ENCODE results near the gene PPP1CA. TPM values are rescaled to one million over a fixed set of nuclear protein-coding genes. Genes with fewer than 3 reads are reported as not detected.

PPP1CA gene
- total and polyA plus RNA-seq, 2 experiments from 2014 or later, result 172 to 207 TPM

DNA sequence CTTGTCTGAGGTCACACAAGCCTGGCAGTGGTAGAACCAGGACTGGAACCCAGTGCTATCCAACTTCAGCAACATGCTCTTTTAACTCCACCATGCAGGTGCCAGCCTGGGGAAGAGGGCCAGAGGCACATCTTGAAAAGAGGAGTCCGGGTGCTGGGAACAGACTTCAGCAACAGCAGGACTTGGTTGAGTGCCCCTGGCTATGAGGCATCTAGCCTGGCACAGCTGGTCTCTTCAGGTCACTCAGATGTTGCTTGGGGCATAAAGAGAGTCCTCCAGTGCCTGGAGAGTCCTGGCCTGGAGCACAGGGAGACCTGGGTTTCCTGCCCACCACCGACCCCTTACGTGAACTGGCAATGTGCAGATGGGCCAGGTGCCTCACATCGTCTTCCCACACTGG lies 23.1 kb downstream of the PPP1CA start:
- H3K9ac ChIP-seq, result no peak overlapping the region
- in situ Hi-C loops (cut with MboI), result no loop called here

DNA sequence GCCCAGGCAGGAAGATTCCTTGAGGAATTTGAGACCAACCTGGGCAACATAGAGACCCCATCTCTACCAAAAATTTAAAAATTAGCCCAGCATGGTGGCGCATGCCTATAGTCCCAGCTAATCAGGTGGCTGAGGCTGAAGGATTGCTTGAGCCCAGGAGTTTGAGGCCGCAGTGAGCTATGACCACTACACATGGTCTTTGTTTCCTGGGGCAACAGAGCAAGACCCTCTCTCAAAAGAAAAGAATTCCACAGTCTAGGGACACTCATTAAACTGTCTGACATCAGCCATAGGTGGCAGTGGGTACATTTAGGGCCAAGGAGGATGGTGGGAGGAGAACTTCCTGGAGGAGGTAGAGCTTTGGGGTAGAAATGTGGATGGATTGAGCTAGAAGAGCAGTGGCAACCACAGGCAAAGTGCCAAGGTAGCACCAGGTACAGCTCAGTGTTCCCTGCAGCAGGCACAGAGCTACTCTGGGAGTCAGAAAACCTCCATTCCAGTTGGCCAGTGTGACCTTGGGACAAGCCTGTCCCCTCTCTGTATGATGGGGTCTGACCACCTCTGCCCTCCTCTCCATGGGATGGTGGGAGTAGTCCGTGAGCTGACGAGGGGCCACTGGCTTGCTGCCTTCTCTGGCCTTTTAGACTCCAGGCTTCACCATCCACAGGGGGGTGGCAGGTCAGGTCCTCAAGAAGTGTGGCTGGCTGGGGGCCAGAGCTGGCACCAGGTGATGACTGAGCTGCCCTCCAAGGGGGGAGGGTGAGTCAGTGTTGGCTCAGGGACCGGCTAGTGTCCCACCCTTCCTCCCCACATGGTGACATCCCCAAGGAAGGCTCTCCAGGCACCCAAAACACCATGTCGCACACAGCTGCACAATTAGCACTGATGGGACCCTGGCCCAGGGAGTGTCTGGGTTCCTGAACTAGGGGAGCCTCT lies 24.5 kb downstream of the PPP1CA start:
- Histone ChIP-seq H3K27me3 (replicated peaks; ENCODE audit: insufficient read depth) (no peaks in the 10 kb centered on the region), H4K20me1 (ENCODE audit: insufficient read depth) (no peaks in the 10 kb centered on the region), H3K9ac (no peak overlapping the region), H3K9me3 (ENCODE audit: low read depth) (no peaks in the 10 kb centered on the region), H3K36me3 (ENCODE audit: low read depth) (no peaks in the 10 kb centered on the region), H3K27ac (no peak overlapping the region), H3F3A (ENCODE audit: insufficient read depth) (no peaks in the 10 kb centered on the region), H3K4me3 (no peak overlapping the region), H3K79me2 (ENCODE audit: insufficient read depth) (peaks cover 7% of the 10 kb centered on the region), H3K4me2 (ENCODE audit: unreplicated experiment) (peak overlapping the region; percentile 37), H3K4me1 (ENCODE audit: insufficient read depth) (peaks cover 43% of the 10 kb centered on the region), H3K9me2 (ENCODE audit: insufficient read depth) (no peaks in the 10 kb centered on the region), H2AFZ (no peak overlapping the region)
- in situ Hi-C loops (cut with MboI), result no loop called here
- WGBS, 2 experiments (ENCODE audit: low coverage in 1 of 2, low lambda C conversion rate in 2 of 2, missing lambda C conversion rate in 2 of 2), result 84 to 88% methylated on average over 6 of the region's 6 CpGs
- TF ChIP-seq EZH2phosphoT487 (IDR thresholded peaks at IDR 0.05; ENCODE audit: insufficient read depth, low read depth), result no peak
- no peak for TF ChIP-seq EZH2 (IDR thresholded peaks at IDR 0.05; ENCODE audit: insufficient read depth, poor library complexity, severe bottlenecking)
- DNase-seq, result no peak

More for the DNA sequence above, 23.1 kb downstream of the PPP1CA start:
- peak; percentile 12 for DNase-seq
- Histone ChIP-seq H3F3A (ENCODE audit: insufficient read depth) (no peaks in the 10 kb centered on the region), H3K9me2 (ENCODE audit: insufficient read depth) (no peaks in the 10 kb centered on the region), H2AFZ (no peak overlapping the region), H3K4me2 (ENCODE audit: unreplicated experiment) (no peak overlapping the region), H3K4me3 (no peak overlapping the region), H3K27ac (peak overlapping the region; percentile 68; the same call in 1 of the 2 replicates), H4K20me1 (ENCODE audit: insufficient read depth) (no peaks in the 10 kb centered on the region), H3K4me1 (ENCODE audit: insufficient read depth) (peaks cover 43% of the 10 kb centered on the region), H3K9me3 (ENCODE audit: low read depth) (no peaks in the 10 kb centered on the region), H3K36me3 (ENCODE audit: low read depth) (no peaks in the 10 kb centered on the region), H3K79me2 (ENCODE audit: insufficient read depth) (no peaks in the 10 kb centered on the region), H3K27me3 (replicated peaks; ENCODE audit: insufficient read depth) (no peaks in the 10 kb centered on the region)
- WGBS, 2 experiments (ENCODE audit: low coverage in 1 of 2, low lambda C conversion rate in 2 of 2, missing lambda C conversion rate in 2 of 2), result 83 to 91% methylated on average over 4 of the region's 4 CpGs
- TF ChIP-seq EZH2phosphoT487 (IDR thresholded peaks at IDR 0.05; ENCODE audit: insufficient read depth, low read depth), result no peak
- TF ChIP-seq EZH2 (IDR thresholded peaks at IDR 0.05; ENCODE audit: insufficient read depth, poor library complexity, severe bottlenecking), result no peak

DNA sequence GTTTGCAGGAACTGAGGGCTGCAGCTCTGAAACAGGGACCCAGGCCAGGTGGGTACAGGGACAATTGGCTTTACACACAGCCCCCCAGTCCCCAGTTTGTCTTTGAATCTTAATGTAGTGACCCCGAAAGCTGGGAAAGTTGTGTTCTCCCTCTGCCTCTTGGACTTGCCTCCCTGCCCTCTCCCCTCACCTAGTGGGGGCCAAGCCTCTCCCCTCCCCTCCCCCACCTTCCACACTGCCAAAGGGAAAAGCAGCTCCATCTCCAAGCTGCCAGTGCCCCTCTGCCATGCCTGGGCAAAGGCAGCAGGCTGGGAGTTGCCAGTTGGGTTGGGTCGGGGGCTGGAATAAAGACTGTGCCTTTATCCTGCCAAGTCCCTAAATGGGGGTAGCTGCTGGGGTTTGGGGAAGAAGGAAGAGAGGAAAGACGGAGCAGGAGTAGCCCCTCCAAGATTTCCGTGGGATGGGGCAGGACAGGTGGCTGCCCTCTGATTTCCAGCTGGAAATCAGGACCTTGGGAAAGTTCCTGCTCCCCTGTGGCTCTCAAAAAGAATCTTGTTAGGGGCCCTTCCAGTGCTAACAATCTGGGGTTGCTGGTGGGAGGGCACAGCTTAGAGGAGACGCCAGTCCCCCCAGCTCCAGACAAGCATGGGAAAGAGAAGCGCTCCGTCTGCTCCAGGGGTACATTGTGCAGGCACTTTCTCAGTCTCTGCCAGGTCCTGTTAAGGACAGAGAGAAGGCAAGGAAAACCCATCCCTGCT lies 25.4 kb downstream of the PPP1CA start:
- Histone ChIP-seq H4K20me1 (ENCODE audit: insufficient read depth) (no peaks in the 10 kb centered on the region), H3K4me3 (no peak overlapping the region), H3K9ac (no peak overlapping the region), H3K4me2 (ENCODE audit: unreplicated experiment) (no peak overlapping the region), H3K27ac (no peak overlapping the region), H3F3A (ENCODE audit: insufficient read depth) (no peaks in the 10 kb centered on the region), H3K79me2 (ENCODE audit: insufficient read depth) (peaks cover 16% of the 10 kb centered on the region), H3K27me3 (replicated peaks; ENCODE audit: insufficient read depth) (no peaks in the 10 kb centered on the region), H3K9me2 (ENCODE audit: insufficient read depth) (no peaks in the 10 kb centered on the region), H3K4me1 (ENCODE audit: insufficient read depth) (peaks cover 44% of the 10 kb centered on the region), H3K9me3 (ENCODE audit: low read depth) (no peaks in the 10 kb centered on the region), H2AFZ (no peak overlapping the region), H3K36me3 (ENCODE audit: low read depth) (no peaks in the 10 kb centered on the region)
- 89 to 93% methylated on average over 7 of the region's 7 CpGs for WGBS, 2 experiments (ENCODE audit: low coverage in 1 of 2, low lambda C conversion rate in 2 of 2, missing lambda C conversion rate in 2 of 2)
- no peak for DNase-seq
- in situ Hi-C loops (cut with MboI), result no loop called here
- TF ChIP-seq EZH2 (IDR thresholded peaks at IDR 0.05; ENCODE audit: insufficient read depth, poor library complexity, severe bottlenecking) (no peak), EZH2phosphoT487 (IDR thresholded peaks at IDR 0.05; ENCODE audit: insufficient read depth, low read depth) (no peak)

DNA sequence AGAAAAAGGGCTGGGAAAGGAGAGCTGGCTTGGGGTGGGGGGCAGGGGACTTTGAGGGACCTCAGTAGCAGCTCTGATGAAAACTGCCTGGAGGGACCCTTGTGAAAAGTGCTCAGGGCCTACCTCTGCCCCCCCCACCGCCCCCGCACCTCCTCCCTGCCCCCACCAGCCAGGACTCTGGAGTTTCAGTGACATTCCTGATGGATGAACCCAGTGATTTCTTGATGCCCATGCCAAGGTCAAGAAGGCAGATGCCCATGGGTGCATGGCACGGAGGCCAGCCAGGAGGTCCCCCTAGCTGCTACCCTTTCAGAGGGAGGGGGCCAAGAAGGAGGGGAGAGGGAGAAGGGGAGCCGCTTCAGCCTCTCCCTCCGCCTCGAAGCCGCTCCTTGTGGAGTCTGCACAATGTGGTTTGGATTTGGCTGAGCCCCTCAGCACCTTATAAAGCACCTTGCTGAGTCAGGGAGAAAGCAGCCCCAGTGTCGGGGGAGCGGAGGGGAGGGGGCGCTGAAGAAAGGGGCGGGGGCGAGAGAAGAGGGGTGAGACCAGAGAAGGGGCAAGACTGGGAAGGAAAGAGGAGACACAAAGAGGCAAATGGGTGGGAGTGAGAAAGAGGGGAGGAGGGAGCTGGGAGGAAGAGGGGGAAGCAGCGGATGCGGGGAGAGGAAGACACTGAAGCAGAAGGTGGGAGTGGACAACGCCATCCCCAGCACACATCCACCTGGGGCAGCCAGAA lies 26.2 kb downstream of the PPP1CA start:
- H3K9ac ChIP-seq, result 0 out of 2 replicates have a peak overlapping the region, but pooled peaks have one; percentile 100
- 66% methylated on average over 9 to 15 of the region's 15 CpGs for WGBS, 2 experiments (ENCODE audit: low coverage in 1 of 2, low lambda C conversion rate in 2 of 2, missing lambda C conversion rate in 2 of 2)
- H3K79me2 ChIP-seq (ENCODE audit: insufficient read depth), result peaks cover 23% of the 10 kb centered on the region
- peaks cover 47% of the 10 kb centered on the region for H3K4me1 ChIP-seq (ENCODE audit: insufficient read depth)
- no peaks in the 10 kb centered on the region for H3K36me3 ChIP-seq (ENCODE audit: low read depth)
- H3K9me3 ChIP-seq (ENCODE audit: low read depth), result no peaks in the 10 kb centered on the region
- no peak overlapping the region for H2AFZ ChIP-seq
- in situ Hi-C loops (cut with MboI), result no loop called here
- H3K9me2 ChIP-seq (ENCODE audit: insufficient read depth), result no peaks in the 10 kb centered on the region
- no peak overlapping the region for H3K4me3 ChIP-seq
- no peaks in the 10 kb centered on the region for H3K27me3 ChIP-seq (replicated peaks; ENCODE audit: insufficient read depth)
- no peak for DNase-seq
- peak overlapping the region; percentile 16 for H3K4me2 ChIP-seq (ENCODE audit: unreplicated experiment)
- H3F3A ChIP-seq (ENCODE audit: insufficient read depth), result no peaks in the 10 kb centered on the region
- peak overlapping the region; percentile 98 for H3K27ac ChIP-seq
- no peak for TF ChIP-seq EZH2 (IDR thresholded peaks at IDR 0.05; ENCODE audit: insufficient read depth, poor library complexity, severe bottlenecking)
- TF ChIP-seq EZH2phosphoT487 (IDR thresholded peaks at IDR 0.05; ENCODE audit: insufficient read depth, low read depth), result no peak
- no peaks in the 10 kb centered on the region for H4K20me1 ChIP-seq (ENCODE audit: insufficient read depth)
